GM21529 (cell line): ENCODE data around the gene ATG5.
"Not testable (repeated sequence)": the region's sequence is repeated elsewhere in the genome, so short reads cannot be mapped to it uniquely, and the experiment has no call there.

Experiments used
- ATAC-seq: cut with Tn5 transposase; IDR thresholded peaks from one replicate; pipeline ENCODE4 v1.9.1; 2021; ENCODE audit not compliant: unreplicated experiment

Gene ATG5

GRCh38 chr6:106315765-106316374, 9.7 kb downstream of the ATG5 start:
- no peak for ATAC-seq

GRCh38 chr6:106309766-106310373, 15.7 kb downstream of the ATG5 start:
- no peak for ATAC-seq

- no peak for ATAC-seq
Observed at GRCh38 chr6:106308985-106309384, 16.6 kb downstream of the ATG5 start.

GRCh38 chr6:106305740-106306139, 19.8 kb downstream of the ATG5 start:
- ATAC-seq: no peak

- ATAC-seq: no peak
Observed at GRCh38 chr6:106300944-106301343, 24.6 kb downstream of the ATG5 start.

GRCh38 chr6:106300020-106300780, 25.4 kb downstream of the ATG5 start:
- ATAC-seq: no peak

- ATAC-seq: no peak
Observed at GRCh38 chr6:106293116-106293515, 32.4 kb downstream of the ATG5 start.

- ATAC-seq: no peak
Observed at GRCh38 chr6:106290954-106291353, 34.6 kb downstream of the ATG5 start.

- ATAC-seq: no peak
Observed at GRCh38 chr6:106290032-106290431, 35.5 kb downstream of the ATG5 start.

GRCh38 chr6:106287215-106287614, 38.3 kb downstream of the ATG5 start:
- ATAC-seq: no peak

- ATAC-seq: no peak
Observed at GRCh38 chr6:106286746-106287145, 38.8 kb downstream of the ATG5 start.

GRCh38 chr6:106283481-106283880, 42.1 kb downstream of the ATG5 start:
- ATAC-seq: no peak

- no peak for ATAC-seq
Observed at GRCh38 chr6:106281661-106282060, 43.9 kb downstream of the ATG5 start.

- no peak for ATAC-seq
Observed at GRCh38 chr6:106281088-106281487, 44.5 kb downstream of the ATG5 start.

GRCh38 chr6:106279179-106279578, 46.4 kb downstream of the ATG5 start:
- no peak for ATAC-seq

- ATAC-seq: no peak
Observed at GRCh38 chr6:106275692-106276091, 49.9 kb downstream of the ATG5 start.

- ATAC-seq: peak; percentile 71
Observed at GRCh38 chr6:106273087-106273486, 52.5 kb downstream of the ATG5 start.

GRCh38 chr6:106272287-106272686, 53.3 kb downstream of the ATG5 start:
- ATAC-seq: no peak

- no peak for ATAC-seq
Observed at GRCh38 chr6:106270414-106270813, 55.1 kb downstream of the ATG5 start.

GRCh38 chr6:106269268-106269919, 56.2 kb downstream of the ATG5 start:
- ATAC-seq: not testable (repeated sequence)

- not testable (repeated sequence) for ATAC-seq
Observed at GRCh38 chr6:106268500-106268899, 57.1 kb downstream of the ATG5 start.

GRCh38 chr6:106264433-106264832, 61.1 kb downstream of the ATG5 start:
- not testable (repeated sequence) for ATAC-seq
